GM12878 (cell line): Measurements from ENCODE around the gene RRAD. TPM values are rescaled to one million over a fixed set of nuclear protein-coding genes. Genes with fewer than 3 reads are reported as not detected.

Source experiments
- ATAC-seq: fragments of 200-7000 bp; cut with Tn5 transposase; 3 replicates; pipeline ENCODE4 v1.9.1; 2020; ENCODE audit warnings: mild to moderate bottlenecking, moderate library complexity
- BruUV-seq: library from RNA; stranded (reverse); fragments of 400-500 nt; replicated peaks from 2 replicates; lab custom pipeline; 2021; lab: Mats Ljungman, UMichigan
- CTCF ChIA-PET: fragments of 300-600 bp; sonication (Branson Sonifier 250); formaldehyde crosslinking; extraction: SDS; loops from one replicate; lab custom pipeline; 2021; ENCODE audit warnings: inconsistent platforms; lab: Yijun Ruan, JAX
- POLR2A ChIA-PET: fragments of 350-600 bp; formaldehyde crosslinking; extraction: SDS; loops from one replicate; lab custom pipeline; 2021; ENCODE audit warnings: inconsistent platforms; lab: Charles Lee
- RAD21 ChIA-PET: fragments of 300-600 bp; sonication (Branson Sonifier 250); formaldehyde crosslinking; loops from one replicate; lab custom pipeline; 2023; ENCODE audit warnings: antibody characterized with exemption; ENCODE audit not compliant: unreplicated experiment; lab: Charles Lee
- SMC1A ChIA-PET: fragments of 300-600 bp; sonication (Branson Sonifier 250); formaldehyde crosslinking; loops from one replicate; lab custom pipeline; 2023; ENCODE audit not compliant: unreplicated experiment, uncharacterized antibody; lab: Charles Lee
- DNase-seq: peaks from one replicate; pipeline ENCODE4 v3.0.0-alpha.2; 2011; ENCODE audit warnings: low read depth, low spot score
- FAIRE-seq: peaks from 3 replicates; lab custom pipeline; 2011; peaks lifted over from hg19 to GRCh38; lab: Jason Lieb, UNC
- H2AFZ ChIP-seq: 2 replicates; pipeline ENCODE4 v1.6.0; 2011; ENCODE audit warnings: low read depth, low read length, control low read depth; ENCODE audit not compliant: control insufficient read depth
- H3K27ac ChIP-seq: 2 replicates; pipeline ENCODE4 v1.5.1; 2011; ENCODE audit warnings: control low read depth; ENCODE audit not compliant: control insufficient read depth, insufficient read depth
- H3K27me3 ChIP-seq, 2 experiments: replicated peaks in 1 of 2; 2 replicates each; pipeline versions ENCODE4 v1.6.0 to v1.6.1; 2011; ENCODE audit warnings: low read length in 1 of 2; ENCODE audit not compliant: control insufficient read depth in 2 of 2, insufficient read depth in 2 of 2
- H3K36me3 ChIP-seq, 2 experiments: 2 replicates each; pipeline ENCODE4 v1.5.1; 2011; ENCODE audit warnings: low read length in 1 of 2; ENCODE audit not compliant: control insufficient read depth in 2 of 2, insufficient read depth in 2 of 2
- H3K4me1 ChIP-seq: 2 replicates; pipeline ENCODE4 v1.6.1; 2011; ENCODE audit warnings: mild to moderate bottlenecking, low read length, moderate library complexity, mixed read lengths; ENCODE audit not compliant: control insufficient read depth, insufficient read depth
- H3K4me2 ChIP-seq: 2 replicates; pipeline ENCODE4 v1.6.0; 2011; ENCODE audit warnings: control low read depth; ENCODE audit not compliant: control insufficient read depth, insufficient read depth
- H3K4me3 ChIP-seq: fragments of 200-600 bp; sonication (generic); 2 replicates; pipeline ENCODE4 v1.5.1; 2016
- H3K79me2 ChIP-seq: 2 replicates; pipeline ENCODE4 v1.6.0; 2011; ENCODE audit warnings: low read length; ENCODE audit not compliant: control insufficient read depth, insufficient read depth
- H3K9ac ChIP-seq: 2 replicates; pipeline ENCODE4 v1.8.0; 2011; ENCODE audit warnings: low read length, control low read depth, mixed read lengths; ENCODE audit not compliant: control insufficient read depth, insufficient read depth
- H3K9me3 ChIP-seq: replicated peaks from 3 replicates; pipeline ENCODE4 v1.5.1; 2011; ENCODE audit warnings: mild to moderate bottlenecking, low read length; ENCODE audit not compliant: control insufficient read depth, insufficient read depth
- H4K20me1 ChIP-seq: 2 replicates; pipeline ENCODE4 v1.6.0; 2011; ENCODE audit not compliant: control insufficient read depth, insufficient read depth
- ATF7 ChIP-seq: fragments of 450-650 bp; IDR thresholded peaks from 2 replicates; pipeline ENCODE4 v1.6.1; 2016; ENCODE audit warnings: low read depth, mild to moderate bottlenecking
- CREB1 ChIP-seq: IDR thresholded peaks from 2 replicates; pipeline ENCODE4 v1.6.1; 2012; ENCODE audit warnings: low read depth, mild to moderate bottlenecking, inconsistent platforms
- EED ChIP-seq: sonication (generic); IDR thresholded peaks from 2 replicates; pipeline ENCODE4 v1.6.1; 2016; ENCODE audit warnings: antibody characterized with exemption, low read depth
- GATAD2B ChIP-seq: fragments of 450-650 bp; conservative IDR thresholded peaks from 2 replicates; pipeline ENCODE4 v1.6.1; 2017; ENCODE audit warnings: low read depth, mild to moderate bottlenecking, moderate library complexity
- HDAC2 ChIP-seq: fragments of 200-600 bp; sonication (generic); IDR thresholded peaks from 2 replicates; pipeline ENCODE4 v1.6.1; 2017
- MEF2A ChIP-seq: IDR thresholded peaks from 2 replicates; pipeline ENCODE4 v1.6.1; 2011; ENCODE audit warnings: low read depth, mild to moderate bottlenecking, low read length, moderate library complexity; ENCODE audit not compliant: insufficient read depth
- NBN ChIP-seq: fragments of 450-650 bp; IDR thresholded peaks from 2 replicates; pipeline ENCODE4 v1.6.1; 2016
- NR2F1 ChIP-seq: fragments of 450-650 bp; conservative IDR thresholded peaks from 2 replicates; pipeline ENCODE4 v1.6.1; 2017; ENCODE audit warnings: mild to moderate bottlenecking
- PKNOX1 ChIP-seq: fragments of 450-650 bp; IDR thresholded peaks from 2 replicates; pipeline ENCODE4 v1.6.1; 2016; ENCODE audit warnings: mild to moderate bottlenecking
- RAD51 ChIP-seq: fragments of 450-650 bp; IDR thresholded peaks from 2 replicates; pipeline ENCODE4 v1.6.1; 2016; ENCODE audit warnings: moderate library complexity, mild to moderate bottlenecking, inconsistent platforms
- RCOR1 ChIP-seq: conservative IDR thresholded peaks from 2 replicates; pipeline ENCODE4 v1.6.1; 2012; ENCODE audit warnings: low read depth, low read length, improper control_type of control experiment
- SPI1 ChIP-seq: IDR thresholded peaks from 2 replicates; pipeline ENCODE4 v1.6.1; 2011; ENCODE audit warnings: low read depth, mild to moderate bottlenecking, low read length, moderate library complexity, borderline replicate concordance; ENCODE audit not compliant: insufficient read depth
- SREBF2 ChIP-seq: IDR thresholded peaks from 2 replicates; pipeline ENCODE4 v1.6.1; 2012; ENCODE audit warnings: mild to moderate bottlenecking, low read length
- ZNF274 ChIP-seq: IDR thresholded peaks from one replicate; pipeline ENCODE4 v1.8.0; 2011; ENCODE audit not compliant: insufficient read length, insufficient read depth
- WGBS: methylation state at CpG from one replicate; pipeline ENCODE4 v1.1.6; 2016; ENCODE audit warnings: low lambda C conversion rate; ENCODE audit not compliant: insufficient replicate concordance, insufficient coverage; ENCODE audit errors: missing lambda C conversion rate; 5-methylcytosine and 5-hydroxymethylcytosine counted together
- in situ Hi-C: fragments of 300-500 bp; cut with MboI; formaldehyde crosslinking; loops from 9 replicates; pipeline ENCODE4 v1.14.3; 2018; ENCODE audit warnings: mixed read lengths
- intact Hi-C: fragments of 100-400 bp; cut with micrococcal nuclease; formaldehyde crosslinking; loops from one replicate; pipeline ENCODE4 v1.14.2; 2022; ENCODE audit not compliant: unreplicated experiment
- polyA plus RNA-seq, 11 experiments: library from polyadenylated mRNA; depleted of rRNA in 4 of 11; unstranded in 6 of 11; stranded (reverse) in 5 of 11; fragments of >200 nt; fragmentation: Nextera tagmentation in 4 of 11; fragmentation: Illumina TruSeq in 1 of 11; extraction: Ambion mirVana in 4 of 11; extraction: Trizol in 1 of 11; gene quantifications; 1 replicate in 1 of 11; 2 replicates in 10 of 11; pipeline versions ENCODE4 v1.2.1 to v1.2.3, GENCODE V29; 2011 to 2016; ENCODE audit warnings: inconsistent platforms in 2 of 11, missing spikeins in 2 of 11, low read depth in 1 of 11
- total RNA-seq, 4 experiments: library from RNA; depleted of rRNA in 3 of 4; stranded (reverse); fragments of >200 nt in 3 of 4; fragmentation: Illumina TruSeq in 1 of 4; extraction: Trizol in 1 of 4; gene quantifications; 2 replicates each; pipeline versions ENCODE4 v1.2.1 to v1.2.3, GENCODE V29; 2013 to 2021

Gene RRAD
- total and polyA plus RNA-seq, 10 of the 15 experiments (the other 5 are each of a cell fraction or from before 2014, with no cell fraction given), result 0.11 to 8.5 (median 2.8) TPM

- Histone ChIP-seq H3K27ac (no peak overlapping the region), H3K9me3 (no peaks in the 10 kb centered on the region), H3K79me2 (no peaks in the 10 kb centered on the region), H3K27me3 (no peaks in the 10 kb centered on the region; a peak in 2 of 4 replicates), H3K4me2 (no peak overlapping the region), H3K9ac (no peak overlapping the region), H3K4me1 (no peaks in the 10 kb centered on the region), H3K4me3 (no peak overlapping the region), H3K36me3 (no peaks in the 10 kb centered on the region), H4K20me1 (no peaks in the 10 kb centered on the region), H2AFZ (no peak overlapping the region)
- DNase-seq, result no peak
- POLR2A ChIA-PET, result no interaction called here
- RAD21 ChIA-PET, result no interaction called here
- in situ Hi-C loops, result no loop called here
- no TSS peak for BruUV-seq
- SMC1A ChIA-PET, result no interaction called here
- FAIRE-seq, result no peak
- CTCF ChIA-PET, result interaction anchor here (1.3 kb wide), 1 partner anchor 46 kb away, joined by 4 read pairs; no protein-coding TSS in a partner anchor
- intact Hi-C loops, result no loop called here
- no peak for TF ChIP-seq RCOR1
- TF ChIP-seq ZNF274, result no peak
- TF ChIP-seq EED, result no peak
- TF ChIP-seq NBN, result no peak
- no peak for TF ChIP-seq RAD51
- TF ChIP-seq ATF7, result no peak
- TF ChIP-seq PKNOX1, result no peak
- TF ChIP-seq SPI1, result no peak
- TF ChIP-seq NR2F1, result no peak
- TF ChIP-seq GATAD2B, result no peak
- TF ChIP-seq SREBF2, result no peak
- TF ChIP-seq CREB1, result no peak
- TF ChIP-seq HDAC2, result no peak
- TF ChIP-seq MEF2A, result no peak
- no peak for ATAC-seq
- WGBS, result 5% methylated on average over 4 of the region's 4 CpGs
These were observed 11.6 kb downstream of the RRAD start for GRCh38 chr16:66913711-66914110.
